DOHH2 (cell line): ENCODE results near the gene SCUBE3.

Source experiments
- CTCF ChIP-seq: fragments of 200-600 bp; sonication (generic); IDR thresholded peaks from one replicate; pipeline ENCODE4 v1.5.1; 2014; ENCODE audit warnings: antibody characterized with exemption, mild to moderate bottlenecking, low read depth, low read length; ENCODE audit not compliant: poor library complexity, severe bottlenecking
- EZH2phosphoT487 ChIP-seq: fragments of 200-600 bp; sonication (generic); IDR thresholded peaks from 2 replicates; pipeline ENCODE4 v1.6.1; 2017; ENCODE audit warnings: borderline replicate concordance, mild to moderate bottlenecking, antibody characterized with exemption, low read length, moderate library complexity, mixed read lengths

DNA sequence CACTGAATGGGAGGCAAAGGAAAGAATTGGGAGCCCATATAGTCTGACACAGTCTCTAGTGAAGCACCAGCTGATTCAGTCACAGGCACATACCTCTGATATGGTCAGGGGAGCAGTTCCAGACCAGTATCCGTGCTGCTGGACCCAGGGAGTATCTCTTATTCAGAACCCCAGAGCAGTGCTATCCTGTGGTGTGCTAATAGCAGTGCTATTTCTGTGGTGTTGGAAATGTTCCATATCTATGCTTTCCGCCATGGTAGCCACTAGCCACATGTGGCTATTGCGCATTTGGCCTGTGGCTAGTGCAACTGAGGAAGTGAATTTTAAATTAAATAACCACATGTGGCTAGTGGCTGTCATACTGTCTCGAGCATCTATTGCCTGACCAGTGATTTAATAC is 11.0 kb downstream of the SCUBE3 start:
- TF ChIP-seq CTCF: no peak
- TF ChIP-seq EZH2phosphoT487: no peak
